Body of pancreas (tissue), 4 donors: ENCODE measurements around the gene TRIM34.
"Not testable (repeated sequence)": the region's sequence is repeated elsewhere in the genome, so short reads cannot be mapped to it uniquely, and the experiment has no call there.

Experiments used
- CTCF ChIP-seq, 7 experiments: fragments of 450-650 bp in 4 of 7; fragments of 200-600 bp in 3 of 7; sonication (generic) in 3 of 7; IDR thresholded peaks; one replicate each; pipeline ENCODE4 v1.5.1; 2016 to 2019; ENCODE audit warnings: antibody characterized with exemption in 7 of 7
- POLR2A ChIP-seq, 3 donors: fragments of 450-650 bp; IDR thresholded peaks; one replicate each; pipeline ENCODE4 v1.6.1; 2016; ENCODE audit warnings: antibody characterized with exemption in 3 of 3, mild to moderate bottlenecking in 2 of 3

- TF ChIP-seq CTCF, POLR2A (IDR thresholded peaks at IDR 0.05): not testable (repeated sequence)
These were observed 66.6 kb downstream of the TRIM34 start for GRCh38 chr11:5691238-5691963.
